ENCODE results near the gene CALHM1. TPM values are rescaled to one million over a fixed set of nuclear protein-coding genes. Genes with fewer than 3 reads are reported as not detected.

Gene CALHM1
- total and polyA plus RNA-seq, 2 of the 13 experiments (the other 11 are each of a cell fraction or from before 2014, with no cell fraction given): 0.04 TPM; not detected in 1

DNA sequence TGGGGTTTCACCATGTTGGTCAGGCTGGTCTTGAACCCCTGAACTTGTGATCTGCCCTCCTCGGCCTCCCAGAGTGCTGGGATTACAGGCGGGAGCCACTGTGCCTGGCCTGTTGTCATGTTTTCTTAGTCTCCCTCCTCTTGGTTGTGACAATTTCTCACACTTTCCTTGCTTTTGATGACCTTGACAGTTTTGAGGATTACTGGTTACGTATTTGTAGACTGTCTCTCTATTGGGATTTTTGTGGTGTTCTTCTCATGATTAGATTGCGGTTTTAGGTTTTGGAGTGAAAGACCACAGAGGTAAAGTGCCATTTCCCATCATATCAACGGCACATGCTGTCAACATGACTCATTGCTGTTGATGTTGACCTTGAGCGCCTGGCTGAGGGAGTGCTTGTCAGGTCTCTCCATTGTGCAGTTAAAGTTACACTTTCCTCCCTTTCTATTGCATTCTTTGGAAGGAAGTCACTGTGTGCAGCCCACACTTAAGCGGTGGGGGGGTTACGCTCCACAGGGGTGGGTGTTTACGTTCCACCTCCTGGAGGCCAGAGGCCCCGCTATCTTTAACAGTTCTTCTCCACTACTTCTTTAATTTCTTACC lies 45.6 kb upstream of the CALHM1 start (continued):
- TF ChIP-seq, protein P1, sequence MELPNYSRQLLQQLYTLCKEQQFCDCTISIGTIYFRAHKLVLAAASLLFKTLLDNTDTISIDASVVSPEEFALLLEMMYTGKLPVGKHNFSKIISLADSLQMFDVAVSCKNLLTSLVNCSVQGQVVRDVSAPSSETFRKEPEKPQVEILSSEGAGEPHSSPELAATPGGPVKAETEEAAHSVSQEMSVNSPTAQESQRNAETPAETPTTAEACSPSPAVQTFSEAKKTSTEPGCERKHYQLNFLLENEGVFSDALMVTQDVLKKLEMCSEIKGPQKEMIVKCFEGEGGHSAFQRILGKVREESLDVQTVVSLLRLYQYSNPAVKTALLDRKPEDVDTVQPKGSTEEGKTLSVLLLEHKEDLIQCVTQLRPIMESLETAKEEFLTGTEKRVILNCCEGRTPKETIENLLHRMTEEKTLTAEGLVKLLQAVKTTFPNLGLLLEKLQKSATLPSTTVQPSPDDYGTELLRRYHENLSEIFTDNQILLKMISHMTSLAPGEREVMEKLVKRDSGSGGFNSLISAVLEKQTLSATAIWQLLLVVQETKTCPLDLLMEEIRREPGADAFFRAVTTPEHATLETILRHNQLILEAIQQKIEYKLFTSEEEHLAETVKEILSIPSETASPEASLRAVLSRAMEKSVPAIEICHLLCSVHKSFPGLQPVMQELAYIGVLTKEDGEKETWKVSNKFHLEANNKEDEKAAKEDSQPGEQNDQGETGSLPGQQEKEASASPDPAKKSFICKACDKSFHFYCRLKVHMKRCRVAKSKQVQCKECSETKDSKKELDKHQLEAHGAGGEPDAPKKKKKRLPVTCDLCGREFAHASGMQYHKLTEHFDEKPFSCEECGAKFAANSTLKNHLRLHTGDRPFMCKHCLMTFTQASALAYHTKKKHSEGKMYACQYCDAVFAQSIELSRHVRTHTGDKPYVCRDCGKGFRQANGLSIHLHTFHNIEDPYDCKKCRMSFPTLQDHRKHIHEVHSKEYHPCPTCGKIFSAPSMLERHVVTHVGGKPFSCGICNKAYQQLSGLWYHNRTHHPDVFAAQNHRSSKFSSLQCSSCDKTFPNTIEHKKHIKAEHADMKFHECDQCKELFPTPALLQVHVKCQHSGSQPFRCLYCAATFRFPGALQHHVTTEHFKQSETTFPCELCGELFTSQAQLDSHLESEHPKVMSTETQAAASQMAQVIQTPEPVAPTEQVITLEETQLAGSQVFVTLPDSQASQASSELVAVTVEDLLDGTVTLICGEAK (IDR thresholded peaks at IDR 0.05): no peak
- TF ChIP-seq, protein P1 (CRISPR knock-in tag; IDR thresholded peaks at IDR 0.05): no peak; the same call in 1 of the 2 replicates
- TF ChIP-seq, protein P2, sequence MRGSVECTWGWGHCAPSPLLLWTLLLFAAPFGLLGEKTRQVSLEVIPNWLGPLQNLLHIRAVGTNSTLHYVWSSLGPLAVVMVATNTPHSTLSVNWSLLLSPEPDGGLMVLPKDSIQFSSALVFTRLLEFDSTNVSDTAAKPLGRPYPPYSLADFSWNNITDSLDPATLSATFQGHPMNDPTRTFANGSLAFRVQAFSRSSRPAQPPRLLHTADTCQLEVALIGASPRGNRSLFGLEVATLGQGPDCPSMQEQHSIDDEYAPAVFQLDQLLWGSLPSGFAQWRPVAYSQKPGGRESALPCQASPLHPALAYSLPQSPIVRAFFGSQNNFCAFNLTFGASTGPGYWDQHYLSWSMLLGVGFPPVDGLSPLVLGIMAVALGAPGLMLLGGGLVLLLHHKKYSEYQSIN (CRISPR knock-in tag; IDR thresholded peaks at IDR 0.05; ENCODE audit: borderline replicate concordance): no peak
- TF ChIP-seq HDAC6 (IDR thresholded peaks at IDR 0.05; ENCODE audit: low read depth, low read length) (no peak), MEF2D (CRISPR knock-in tag; IDR thresholded peaks at IDR 0.05) (no peak), SALL2 (CRISPR knock-in tag; IDR thresholded peaks at IDR 0.05) (peak; percentile 49; the same call in 1 of the 2 replicates), ZNF33B (CRISPR knock-in tag; IDR thresholded peaks at IDR 0.05) (no peak), POLR2G (IDR thresholded peaks at IDR 0.05; ENCODE audit: low read depth, low read length) (no peak), SATB2 (CRISPR knock-in tag; IDR thresholded peaks at IDR 0.05) (no peak), NFIC (IDR thresholded peaks at IDR 0.05; ENCODE audit: low read length) (no peak), ZNF605 (CRISPR knock-in tag; IDR thresholded peaks at IDR 0.05) (no peak), ARHGAP35 (CRISPR knock-in tag; IDR thresholded peaks at IDR 0.05; ENCODE audit: borderline replicate concordance) (no peak), PRPF4 (IDR thresholded peaks at IDR 0.05; ENCODE audit: low read depth, low read length, poor library complexity, severe bottlenecking) (no peak), FOXJ3 (CRISPR knock-in tag; IDR thresholded peaks at IDR 0.05; ENCODE audit: borderline replicate concordance) (peak; percentile 42; the same call in 1 of the 2 replicates), MIXL1 (CRISPR knock-in tag; IDR thresholded peaks at IDR 0.05) (peak; percentile 60; the same call in 1 of the 2 replicates), ZNF207 (IDR thresholded peaks at IDR 0.05; ENCODE audit: borderline replicate concordance) (no peak)
- TF ChIP-seq, protein P3, sequence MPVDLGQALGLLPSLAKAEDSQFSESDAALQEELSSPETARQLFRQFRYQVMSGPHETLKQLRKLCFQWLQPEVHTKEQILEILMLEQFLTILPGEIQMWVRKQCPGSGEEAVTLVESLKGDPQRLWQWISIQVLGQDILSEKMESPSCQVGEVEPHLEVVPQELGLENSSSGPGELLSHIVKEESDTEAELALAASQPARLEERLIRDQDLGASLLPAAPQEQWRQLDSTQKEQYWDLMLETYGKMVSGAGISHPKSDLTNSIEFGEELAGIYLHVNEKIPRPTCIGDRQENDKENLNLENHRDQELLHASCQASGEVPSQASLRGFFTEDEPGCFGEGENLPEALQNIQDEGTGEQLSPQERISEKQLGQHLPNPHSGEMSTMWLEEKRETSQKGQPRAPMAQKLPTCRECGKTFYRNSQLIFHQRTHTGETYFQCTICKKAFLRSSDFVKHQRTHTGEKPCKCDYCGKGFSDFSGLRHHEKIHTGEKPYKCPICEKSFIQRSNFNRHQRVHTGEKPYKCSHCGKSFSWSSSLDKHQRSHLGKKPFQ (CRISPR knock-in tag; IDR thresholded peaks at IDR 0.05; ENCODE audit: insufficient replicate concordance): no peak

Measured in HepG2 (cell line).